K562 (cell line): ENCODE measurements around the gene RAB25. TPM values are rescaled to one million over a fixed set of nuclear protein-coding genes. Genes with fewer than 3 reads are reported as not detected.

Source experiments
- CEBPZ ChIP-seq: fragments of 150-350 bp; IDR thresholded peaks from 2 replicates; pipeline ENCODE4 v1.6.1; 2014; ENCODE audit warnings: low read depth, mild to moderate bottlenecking, low read length, borderline replicate concordance
- CREB1 ChIP-seq, 2 experiments: sonication (generic) in 1 of 2; formaldehyde crosslinking in 1 of 2; IDR thresholded peaks; 2 replicates each; pipeline versions ENCODE4 v1.6.1 to v1.8.0; 2012 to 2022; ENCODE audit warnings: inconsistent platforms in 1 of 2, mild to moderate bottlenecking in 1 of 2, missing genetic modification reagents in 1 of 2, moderate library complexity in 1 of 2
- CREM ChIP-seq: IDR thresholded peaks from 2 replicates; pipeline ENCODE4 v1.6.1; 2014; ENCODE audit warnings: antibody characterized with exemption, low read depth
- EP400 ChIP-seq: fragments of 450-650 bp; IDR thresholded peaks from 2 replicates; pipeline ENCODE4 v1.6.1; 2017; ENCODE audit warnings: antibody characterized with exemption, mild to moderate bottlenecking, moderate library complexity
- ETV1 ChIP-seq: fragments of 450-650 bp; conservative IDR thresholded peaks from 2 replicates; pipeline ENCODE4 v1.6.1; 2016; ENCODE audit warnings: missing genetic modification characterization, control low read depth, low read depth, missing compliant biosample characterization
- HMG20B ChIP-seq: fragments of 250-450 bp; sonication (Bioruptor Pico); IDR thresholded peaks from 2 replicates; pipeline ENCODE4 v1.5.0; 2021; ENCODE audit warnings: mild to moderate bottlenecking
- ID3 ChIP-seq, 2 experiments: fragments of 250-450 bp in 1 of 2; fragments of 450-650 bp in 1 of 2; sonication (Bioruptor Pico) in 1 of 2; IDR thresholded peaks; 2 replicates each; pipeline versions ENCODE4 v1.6.1 to v1.8.0; 2016 to 2021; ENCODE audit warnings: mild to moderate bottlenecking in 2 of 2, moderate library complexity in 2 of 2, missing compliant biosample characterization in 1 of 2, missing genetic modification characterization in 1 of 2
- KAT8 ChIP-seq: fragments of 450-650 bp; IDR thresholded peaks from 2 replicates; pipeline ENCODE4 v1.6.1; 2016; ENCODE audit warnings: low read depth, mild to moderate bottlenecking
- MAX ChIP-seq: sonication (generic); formaldehyde crosslinking; IDR thresholded peaks from 2 replicates; pipeline ENCODE4 v1.9.0; 2022; ENCODE audit warnings: mild to moderate bottlenecking, missing genetic modification reagents
- MCM3 ChIP-seq: fragments of 450-650 bp; IDR thresholded peaks from 2 replicates; pipeline ENCODE4 v1.6.1; 2016
- PHF8 ChIP-seq: fragments of 200-600 bp; sonication (generic); IDR thresholded peaks from 2 replicates; pipeline ENCODE4 v1.6.1; 2012; ENCODE audit warnings: mixed run types, mild to moderate bottlenecking, inconsistent platforms, low read length, moderate library complexity, borderline replicate concordance
- RCOR1 ChIP-seq, 2 experiments: IDR thresholded peaks; 2 replicates each; pipeline ENCODE4 v1.6.1; 2012; ENCODE audit warnings: low read depth in 2 of 2, low read length in 2 of 2, borderline replicate concordance in 1 of 2, improper control_type of control experiment in 1 of 2
- ZNF282 ChIP-seq: sonication (generic); formaldehyde crosslinking; IDR thresholded peaks from 2 replicates; pipeline ENCODE4 v1.8.1; 2023; ENCODE audit warnings: missing genetic modification reagents
- ZNF695 ChIP-seq: fragments of 450-650 bp; formaldehyde crosslinking; IDR thresholded peaks from 2 replicates; pipeline ENCODE4 v1.4.0; 2020; ENCODE audit warnings: mild to moderate bottlenecking, moderate library complexity
- polyA plus RNA-seq, 8 experiments: library from polyadenylated mRNA; depleted of rRNA in 4 of 8; stranded (reverse) in 5 of 8; unstranded in 3 of 8; fragments of >200 nt; fragmentation: Nextera tagmentation in 2 of 8; fragmentation: Illumina TruSeq in 1 of 8; extraction: Ambion mirVana in 2 of 8; extraction: Trizol in 1 of 8; gene quantifications; 2 replicates each; pipeline versions ENCODE4 v1.2.1 to v1.2.3, GENCODE V29; 2011 to 2014; ENCODE audit warnings: inconsistent platforms in 1 of 8, missing spikeins in 1 of 8
- total RNA-seq, 7 experiments: library from RNA; depleted of rRNA in 6 of 7; stranded (reverse); fragments of >200 nt in 6 of 7; fragmentation: Illumina TruSeq in 2 of 7; extraction: Trizol in 2 of 7; gene quantifications; 2 replicates each; pipeline versions ENCODE4 v1.2.1 to v1.2.3, GENCODE V29; 2011 to 2021; ENCODE audit warnings: low replicate concordance in 1 of 7

The RAB25 gene
- total and polyA plus RNA-seq, 9 of the 15 experiments (the other 6 are each of a cell fraction or from before 2014, with no cell fraction given) = 0.10 to 0.27 (median 0.13) TPM; not detected in 6

- no peak for TF ChIP-seq CEBPZ
- no peak for TF ChIP-seq ID3 (CRISPR knock-in tag; IDR thresholded peaks at IDR 0.05)
- no peak for TF ChIP-seq ID3 (tag; IDR thresholded peaks at IDR 0.05)
- TF ChIP-seq CREM = peak; percentile 91
- TF ChIP-seq PHF8 = peak; percentile 84; the same call in 1 of the 2 replicates
- TF ChIP-seq ETV1 (tag) = peak; percentile 86
- no peak for TF ChIP-seq KAT8
- TF ChIP-seq CREB1 (IDR thresholded peaks at IDR 0.05) = peak; percentile 67; the same call in 1 of the 2 replicates
- TF ChIP-seq CREB1 (CRISPR knock-in tag; IDR thresholded peaks at IDR 0.05) = peak; percentile 77; the same call in 1 of the 2 replicates
- no peak for TF ChIP-seq MCM3
- TF ChIP-seq RCOR1 (IDR thresholded peaks at IDR 0.05; ENCODE audit: borderline replicate concordance in 1 of 2, low read depth in 2 of 2, low read length in 2 of 2) = peak in 1 of 2 experiments; percentile 33; a peak in 1 of 4 replicates
- peak; percentile 87 for TF ChIP-seq EP400
- no peak for TF ChIP-seq HMG20B (CRISPR knock-in tag)
- no peak for TF ChIP-seq ZNF695
- 0 out of 2 replicates have a peak, but pooled peaks have one; percentile 2 for TF ChIP-seq MAX (CRISPR knock-in tag)
- no peak for TF ChIP-seq ZNF282 (CRISPR knock-in tag)
These were observed 40.5 kb upstream of the RAB25 start, which contains the start of gene SSR2 (continued) for GRCh38 chr1:156020293-156021092.
